Liver (tissue), 9 donors: ENCODE results near the gene TMEM236. TPM values are rescaled to one million over a fixed set of nuclear protein-coding genes. Genes with fewer than 3 reads are reported as not detected.

Experiments used
- DNase-seq: peaks from one replicate; pipeline ENCODE4 v3.0.0-alpha.2; 2017; ENCODE audit warnings: low spot score
- H3K27ac ChIP-seq, 2 donors: one replicate each; pipeline ENCODE4 v1.7.0; 2013; ENCODE audit warnings: inconsistent platforms in 2 of 2, low read length in 2 of 2, control low read depth in 1 of 2, low read depth in 1 of 2, mild to moderate bottlenecking in 1 of 2
- H3K27me3 ChIP-seq, 4 donors: one replicate each; pipeline versions ENCODE4 v1.6.1 to v1.7.0; 2013; ENCODE audit warnings: low read length in 3 of 4, inconsistent platforms in 1 of 4, mild to moderate bottlenecking in 1 of 4, moderate library complexity in 1 of 4; ENCODE audit not compliant: control insufficient read depth in 4 of 4, insufficient read depth in 4 of 4
- H3K36me3 ChIP-seq, 4 donors: one replicate each; pipeline versions ENCODE4 v1.6.1 to v1.7.0; 2013; ENCODE audit warnings: low read length in 3 of 4, mild to moderate bottlenecking in 3 of 4, low read depth in 1 of 4, moderate library complexity in 1 of 4; ENCODE audit not compliant: control insufficient read depth in 4 of 4, insufficient read depth in 3 of 4
- H3K4me1 ChIP-seq, 4 donors: one replicate each; pipeline versions ENCODE4 v1.6.1 to v1.7.0; 2013; ENCODE audit warnings: low read length in 3 of 4, mild to moderate bottlenecking in 3 of 4, moderate library complexity in 1 of 4; ENCODE audit not compliant: control insufficient read depth in 4 of 4, insufficient read depth in 4 of 4
- H3K4me3 ChIP-seq, 3 donors: one replicate each; pipeline versions ENCODE4 v1.6.1 to v1.7.0; 2013; ENCODE audit warnings: low read length in 3 of 3, control low read depth in 1 of 3, low read depth in 1 of 3, mild to moderate bottlenecking in 1 of 3
- H3K9ac ChIP-seq, 2 donors: one replicate each; pipeline ENCODE4 v1.7.0; 2013; ENCODE audit warnings: low read length in 2 of 2, mild to moderate bottlenecking in 2 of 2, moderate library complexity in 2 of 2, control low read depth in 1 of 2, low read depth in 1 of 2
- H3K9me3 ChIP-seq, 4 donors: one replicate each; pipeline versions ENCODE4 v1.6.1 to v1.7.0; 2013; ENCODE audit warnings: low read length in 3 of 4; ENCODE audit not compliant: control insufficient read depth in 4 of 4
- CTCF ChIP-seq: fragments of 150-350 bp; IDR thresholded peaks from 2 replicates; pipeline ENCODE4 v1.5.1; 2017; ENCODE audit warnings: improper control_type of control experiment, low read depth, low read length; ENCODE audit not compliant: missing input control
- EGR1 ChIP-seq, 2 donors: IDR thresholded peaks; 2 replicates each; pipeline ENCODE4 v1.6.1; 2016 to 2018; ENCODE audit warnings: antibody characterized with exemption in 2 of 2, low read depth in 2 of 2
- FOXA1 ChIP-seq: IDR thresholded peaks from 2 replicates; pipeline ENCODE4 v1.6.1; 2016; ENCODE audit warnings: antibody characterized with exemption
- FOXA2 ChIP-seq: IDR thresholded peaks from 2 replicates; pipeline ENCODE4 v1.6.1; 2016; ENCODE audit warnings: antibody characterized with exemption
- GABPA ChIP-seq, 2 donors: IDR thresholded peaks in 1 of 2; conservative IDR thresholded peaks in 1 of 2; 2 replicates each; pipeline ENCODE4 v1.6.1; 2016; ENCODE audit warnings: antibody characterized with exemption in 2 of 2, mild to moderate bottlenecking in 1 of 2, moderate library complexity in 1 of 2
- HNF4A ChIP-seq, 2 donors: conservative IDR thresholded peaks; 2 replicates each; pipeline ENCODE4 v1.6.1; 2016; ENCODE audit warnings: antibody characterized with exemption in 2 of 2, mild to moderate bottlenecking in 2 of 2
- HNF4G ChIP-seq: IDR thresholded peaks from 2 replicates; pipeline ENCODE4 v1.6.1; 2016; ENCODE audit warnings: antibody characterized with exemption
- JUND ChIP-seq, 2 donors: IDR thresholded peaks; 2 replicates each; pipeline ENCODE4 v1.6.1; 2016; ENCODE audit warnings: antibody characterized with exemption in 2 of 2
- NR2F2 ChIP-seq: IDR thresholded peaks from 2 replicates; pipeline ENCODE4 v1.6.1; 2016; ENCODE audit warnings: antibody characterized with exemption
- RAD21 ChIP-seq, 2 donors: IDR thresholded peaks; 2 replicates each; pipeline ENCODE4 v1.6.1; 2016; ENCODE audit warnings: antibody characterized with exemption in 2 of 2, mild to moderate bottlenecking in 2 of 2
- RXRA ChIP-seq, 2 donors: IDR thresholded peaks; 2 replicates each; pipeline ENCODE4 v1.6.1; 2017 to 2018; ENCODE audit warnings: antibody characterized with exemption in 2 of 2, mild to moderate bottlenecking in 1 of 2
- TAF1 ChIP-seq: conservative IDR thresholded peaks from 2 replicates; pipeline ENCODE4 v1.6.1; 2016; ENCODE audit warnings: antibody characterized with exemption, mild to moderate bottlenecking
- YY1 ChIP-seq: IDR thresholded peaks from 2 replicates; pipeline ENCODE4 v1.6.1; 2016; ENCODE audit warnings: antibody characterized with exemption, mild to moderate bottlenecking
- ZBTB33 ChIP-seq: IDR thresholded peaks from 2 replicates; pipeline ENCODE4 v1.6.1; 2016; ENCODE audit warnings: antibody characterized with exemption
- WGBS: extraction: QIAGEN DNeasy Blood & Tissue Kit; methylation state at CpG from one replicate; pipeline ENCODE4 v1.1.7; 2013; 5-methylcytosine and 5-hydroxymethylcytosine counted together
- polyA plus RNA-seq, 2 donors: library from polyadenylated mRNA; stranded (reverse) in 1 of 2; unstranded in 1 of 2; fragments of 200-250 nt in 1 of 2; fragments of >200 nt in 1 of 2; fragmentation: Nextera tagmentation in 1 of 2; extraction: Ambion mirVana in 1 of 2; gene quantifications; one replicate each; pipeline versions ENCODE4 v1.2.1 to v1.2.3, GENCODE V29; 2013 to 2015
- total RNA-seq, 2 donors: library from RNA; depleted of rRNA; stranded (reverse); fragments of >200 nt; gene quantifications; one replicate each; pipeline ENCODE4 v1.2.3, GENCODE V29; 2014
- donor health status: healthy.
- donor health status: healthy.
- donor health status: healthy.
- donor health status: healthy.
- donor health status: healthy.

The TMEM236 gene
- total and polyA plus RNA-seq, 4 donors, result 0.07 to 0.28 (median 0.12) TPM

- H3K9ac ChIP-seq, result no peak overlapping the region
- no peak overlapping the region for H3K4me3 ChIP-seq
- no peaks in the 10 kb centered on the region for H3K9me3 ChIP-seq
- no peak for DNase-seq
- H3K27me3 ChIP-seq, result no peaks in the 10 kb centered on the region
- no peaks in the 10 kb centered on the region for H3K36me3 ChIP-seq
- H3K4me1 ChIP-seq, result no peaks in the 10 kb centered on the region
- 66% methylated on average over 1 of the region's 1 CpG for WGBS
- H3K27ac ChIP-seq, result no peak overlapping the region
- TF ChIP-seq FOXA1 (no peak), ZBTB33 (no peak), YY1 (no peak), NR2F2 (no peak), JUND (IDR thresholded peaks at IDR 0.05) (no peak), FOXA2 (no peak), RXRA (IDR thresholded peaks at IDR 0.05) (no peak), RAD21 (IDR thresholded peaks at IDR 0.05) (no peak), EGR1 (IDR thresholded peaks at IDR 0.05; ENCODE audit: low read depth in 2 of 2) (no peak), HNF4G (no peak), GABPA (IDR thresholded peaks at IDR 0.05 in 1 of 2, conservative IDR thresholded peaks at IDR 0.05 in 1 of 2) (no peak), TAF1 (no peak)
Measured at GRCh38 chr10:17783751-17784150, 31.8 kb downstream of the TMEM236 start.

GRCh38 chr10:17784688-17785087 lies 32.7 kb downstream of the TMEM236 start:
- H3K36me3 ChIP-seq, result no peaks in the 10 kb centered on the region
- H3K9ac ChIP-seq, result no peak overlapping the region
- TF ChIP-seq HNF4A (conservative IDR thresholded peaks at IDR 0.05) (no peak), HNF4G (no peak), JUND (IDR thresholded peaks at IDR 0.05) (no peak), FOXA2 (no peak)
- 73% methylated on average over 3 of the region's 3 CpGs for WGBS
- DNase-seq, result no peak
- H3K27me3 ChIP-seq, result peaks cover 0 to 2% (median 0%) of the 10 kb centered on the region in 4 donors
- H3K4me3 ChIP-seq, result no peak overlapping the region
- H3K4me1 ChIP-seq, result no peaks in the 10 kb centered on the region
- no peaks in the 10 kb centered on the region for H3K9me3 ChIP-seq
- H3K27ac ChIP-seq, result no peak overlapping the region

- no peaks in the 10 kb centered on the region for H3K9me3 ChIP-seq
- no peak for TF ChIP-seq HNF4G
- no peak for TF ChIP-seq HNF4A (conservative IDR thresholded peaks at IDR 0.05)
- no peak for TF ChIP-seq JUND (IDR thresholded peaks at IDR 0.05)
- TF ChIP-seq ZBTB33, result no peak
- TF ChIP-seq RAD21 (IDR thresholded peaks at IDR 0.05), result no peak
- TF ChIP-seq YY1, result no peak
- TF ChIP-seq CTCF, result no peak
- TF ChIP-seq FOXA2, result no peak
- H3K27me3 ChIP-seq, result peaks cover 0 to 2% (median 0%) of the 10 kb centered on the region in 4 donors
- no peak overlapping the region for H3K9ac ChIP-seq
- DNase-seq, result no peak
- WGBS, result 86% methylated on average over 5 of the region's 5 CpGs
- H3K27ac ChIP-seq, result no peak overlapping the region
- no peaks in the 10 kb centered on the region for H3K36me3 ChIP-seq
- no peak overlapping the region for H3K4me3 ChIP-seq
- no peaks in the 10 kb centered on the region for H3K4me1 ChIP-seq
Measured at GRCh38 chr10:17785276-17785930, 33.4 kb downstream of the TMEM236 start.
